H9 (cell line): ENCODE results near the gene ABCA6. TPM values are rescaled to one million over a fixed set of nuclear protein-coding genes. Genes with fewer than 3 reads are reported as not detected.

Experiments used
- DNase-seq: peaks from one replicate; pipeline ENCODE4 v3.0.0-alpha.2; 2017
- H2AFZ ChIP-seq: one replicate; pipeline ENCODE4 v1.6.1; 2013; ENCODE audit warnings: mild to moderate bottlenecking, low read length, control low read depth, moderate library complexity
- H2AK5ac ChIP-seq: 2 replicates; pipeline ENCODE4 v1.6.1; 2013; ENCODE audit warnings: low read length, control low read depth, mixed read lengths; ENCODE audit not compliant: insufficient read length
- H2BK120ac ChIP-seq: one replicate; pipeline ENCODE4 v1.6.1; 2013; ENCODE audit warnings: low read depth, mild to moderate bottlenecking, low read length, control low read depth, inconsistent platforms; ENCODE audit not compliant: poor library complexity, severe bottlenecking
- H2BK12ac ChIP-seq: 2 replicates; pipeline ENCODE4 v1.6.1; 2013; ENCODE audit warnings: low read length, control low read depth, mixed read lengths, low read depth; ENCODE audit not compliant: insufficient read length
- H2BK15ac ChIP-seq: 2 replicates; pipeline ENCODE4 v1.6.1; 2013; ENCODE audit warnings: low read depth, low read length, control low read depth
- H2BK20ac ChIP-seq: one replicate; pipeline ENCODE4 v1.6.1; 2013; ENCODE audit warnings: low read depth, mild to moderate bottlenecking, low read length, control low read depth, inconsistent platforms; ENCODE audit not compliant: poor library complexity, severe bottlenecking
- H2BK5ac ChIP-seq: 2 replicates; pipeline ENCODE4 v1.6.1; 2013; ENCODE audit warnings: low read length, control low read depth, mixed read lengths; ENCODE audit not compliant: insufficient read length
- H3K14ac ChIP-seq: 2 replicates; pipeline ENCODE4 v1.6.1; 2013; ENCODE audit warnings: low read length, control low read depth; ENCODE audit not compliant: insufficient read depth
- H3K18ac ChIP-seq: 2 replicates; pipeline ENCODE4 v1.6.1; 2013; ENCODE audit warnings: low read depth, mild to moderate bottlenecking, mixed read lengths, low read length, control low read depth; ENCODE audit not compliant: insufficient read length
- H3K23ac ChIP-seq: 2 replicates; pipeline ENCODE4 v1.6.1; 2013; ENCODE audit warnings: low read length, control low read depth, mixed read lengths, low read depth; ENCODE audit not compliant: insufficient read length
- H3K23me2 ChIP-seq: 2 replicates; pipeline ENCODE4 v1.6.1; 2013; ENCODE audit warnings: low read depth, mild to moderate bottlenecking, mixed read lengths, low read length, control low read depth; ENCODE audit not compliant: insufficient read length, poor library complexity, severe bottlenecking
- H3K27ac ChIP-seq: 2 replicates; pipeline ENCODE4 v1.5.1; 2013; ENCODE audit warnings: low read length, control low read depth, mixed read lengths, low read depth; ENCODE audit not compliant: insufficient read length
- H3K27me3 ChIP-seq: 2 replicates; pipeline ENCODE4 v1.6.1; 2013; ENCODE audit warnings: low read length, control low read depth, inconsistent platforms; ENCODE audit not compliant: insufficient read depth
- H3K4ac ChIP-seq: 2 replicates; pipeline ENCODE4 v1.6.1; 2013; ENCODE audit warnings: low read depth, mild to moderate bottlenecking, control low read depth, inconsistent platforms, low read length, moderate library complexity
- H3K4me1 ChIP-seq: 2 replicates; pipeline ENCODE4 v1.6.1; 2013; ENCODE audit warnings: low read length, control low read depth, inconsistent platforms; ENCODE audit not compliant: insufficient read depth
- H3K4me2 ChIP-seq: 2 replicates; pipeline ENCODE4 v1.6.1; 2013; ENCODE audit warnings: low read length, control low read depth, mixed read lengths; ENCODE audit not compliant: insufficient read length, insufficient read depth
- H3K56ac ChIP-seq: 2 replicates; pipeline ENCODE4 v1.6.1; 2013; ENCODE audit warnings: low read depth, mild to moderate bottlenecking, mixed read lengths, low read length, control low read depth; ENCODE audit not compliant: insufficient read length
- H3K79me1 ChIP-seq: 2 replicates; pipeline ENCODE4 v1.6.1; 2013; ENCODE audit warnings: low read depth, mild to moderate bottlenecking, moderate library complexity, low read length, control low read depth, inconsistent platforms; ENCODE audit not compliant: insufficient read depth, poor library complexity, severe bottlenecking
- H3K79me2 ChIP-seq: 2 replicates; pipeline ENCODE4 v1.6.1; 2013; ENCODE audit warnings: low read length, control low read depth, inconsistent platforms; ENCODE audit not compliant: insufficient read depth
- H3K9ac ChIP-seq: 2 replicates; pipeline ENCODE4 v1.6.1; 2013; ENCODE audit warnings: low read length, control low read depth, mixed read lengths; ENCODE audit not compliant: insufficient read length; ENCODE audit errors: extremely low read depth
- H3K9me3 ChIP-seq: one replicate; pipeline ENCODE4 v1.6.1; 2013; ENCODE audit warnings: low read depth, low read length, inconsistent platforms; ENCODE audit not compliant: control insufficient read depth
- H3T11ph ChIP-seq: one replicate; pipeline ENCODE4 v1.6.1; 2013; ENCODE audit warnings: mild to moderate bottlenecking, low read length, control low read depth, inconsistent platforms
- H4K20me1 ChIP-seq: one replicate; pipeline ENCODE4 v1.6.1; 2013; ENCODE audit not compliant: control insufficient read depth, insufficient read length, insufficient read depth
- H4K5ac ChIP-seq: 2 replicates; pipeline ENCODE4 v1.6.1; 2013; ENCODE audit warnings: low read depth, mild to moderate bottlenecking, mixed read lengths, low read length, control low read depth; ENCODE audit not compliant: insufficient read length
- H4K8ac ChIP-seq: replicated peaks from 2 replicates; pipeline ENCODE4 v1.6.1; 2013; ENCODE audit warnings: low read length, control low read depth, mixed read lengths, low read depth; ENCODE audit not compliant: insufficient read length
- H4K91ac ChIP-seq: 2 replicates; pipeline ENCODE4 v1.6.1; 2013; ENCODE audit warnings: low read depth, mild to moderate bottlenecking, moderate library complexity, mixed read lengths, low read length, control low read depth; ENCODE audit not compliant: insufficient read length
- H3K27ac Mint-ChIP-seq, 3 experiments: 2 replicates in 2 of 3; 3 replicates in 1 of 3; pipeline ENCODE4 v1.8.0; 2020 to 2021; ENCODE audit warnings: mixed read lengths in 3 of 3, mild to moderate bottlenecking in 1 of 3, moderate library complexity in 1 of 3
- H3K27me3 Mint-ChIP-seq: 2 replicates; pipeline ENCODE4 v1.8.0; 2021; ENCODE audit warnings: low read depth, mild to moderate bottlenecking, moderate library complexity, mixed read lengths
- H3K36me3 Mint-ChIP-seq, 3 experiments: 2 replicates in 2 of 3; 3 replicates in 1 of 3; pipeline ENCODE4 v1.8.0; 2020 to 2021; ENCODE audit warnings: low read depth in 3 of 3, mixed read lengths in 3 of 3; ENCODE audit not compliant: insufficient read depth in 1 of 3
- H3K4me1 Mint-ChIP-seq, 2 experiments: 2 replicates each; pipeline ENCODE4 v1.8.0; 2020; ENCODE audit warnings: mixed read lengths in 2 of 2
- H3K4me3 Mint-ChIP-seq, 2 experiments: 2 replicates in 1 of 2; 3 replicates in 1 of 2; pipeline ENCODE4 v1.8.0; 2020 to 2021; ENCODE audit warnings: mild to moderate bottlenecking in 2 of 2, mixed read lengths in 2 of 2, moderate library complexity in 1 of 2
- H3K9me3 Mint-ChIP-seq, 2 experiments: 2 replicates in 1 of 2; 3 replicates in 1 of 2; pipeline ENCODE4 v1.8.0; 2020; ENCODE audit warnings: mild to moderate bottlenecking in 2 of 2, mixed read lengths in 2 of 2, moderate library complexity in 1 of 2
- CTCF ChIP-seq: fragments of 200-600 bp; sonication (generic); conservative IDR thresholded peaks from 3 replicates; pipeline ENCODE4 v1.8.0; 2021; ENCODE audit warnings: antibody characterized with exemption, mild to moderate bottlenecking
- WGBS: extraction: QIAGEN DNeasy Blood & Tissue Kit; methylation state at CpG from one replicate; pipeline ENCODE4 v1.1.7; 2013; ENCODE audit warnings: missing lambda C conversion rate, low lambda C conversion rate, mixed read lengths; ENCODE audit not compliant: insufficient read length; ENCODE audit errors: extremely low coverage; 5-methylcytosine and 5-hydroxymethylcytosine counted together
- total RNA-seq: library from RNA; stranded (reverse); gene quantifications from 2 replicates; pipeline ENCODE4 v1.2.1, GENCODE V29; 2021

The ABCA6 gene
- total RNA-seq, 1 experiment from 2014 or later = not detected

GRCh38 chr17:69084911-69085310, 56.8 kb downstream of the ABCA6 start:
- H3K14ac ChIP-seq = no peak overlapping the region

More at GRCh38 chr17:69084911-69085310, 56.8 kb downstream of the ABCA6 start:
- H2AFZ ChIP-seq = no peak overlapping the region
- no peak overlapping the region for H4K5ac ChIP-seq
- H2BK120ac ChIP-seq = no peak overlapping the region
- no peak overlapping the region for H3K4me2 ChIP-seq
- H2BK20ac ChIP-seq = no peak overlapping the region
- no peak overlapping the region for H4K91ac ChIP-seq
- H2BK15ac ChIP-seq = no peak overlapping the region
- H3K79me2 ChIP-seq = no peaks in the 10 kb centered on the region
- H3K18ac ChIP-seq = no peak overlapping the region
- no CpG with 5 or more reads among the region's 13 CpGs for WGBS
- H3T11ph ChIP-seq = no peak overlapping the region
- no peaks in the 10 kb centered on the region for H3K4me1 ChIP-seq
- no peak overlapping the region for H4K8ac ChIP-seq
- H3K23me2 ChIP-seq = no peaks in the 10 kb centered on the region
- no peak overlapping the region for H3K9ac ChIP-seq
- no peak overlapping the region for H3K23ac ChIP-seq
- H2AK5ac ChIP-seq = no peak overlapping the region
- no peak overlapping the region for H3K27ac ChIP-seq
- Mint-ChIP-seq H3K4me1 (0 out of 4 replicates have a peak, but pooled peaks cover 0 to 2% of the 10 kb centered on the region in 2 experiments), H3K27me3 (peaks cover 2% of the 10 kb centered on the region), H3K27ac (no peak overlapping the region), H3K36me3 (peaks cover 0 to 10% (median 2%) of the 10 kb centered on the region in 3 experiments; a peak in 3 of 7 replicates), H3K9me3 (peaks cover 0 to 10% of the 10 kb centered on the region in 2 experiments; a peak in 4 of 5 replicates), H3K4me3 (no peak overlapping the region)
- no peak overlapping the region for H2BK5ac ChIP-seq
- H4K20me1 ChIP-seq = no peaks in the 10 kb centered on the region
- no peak overlapping the region for H3K56ac ChIP-seq
- peak; percentile 78 for TF ChIP-seq CTCF
- DNase-seq = peak; percentile 92
- no peak overlapping the region for H2BK12ac ChIP-seq
- no peaks in the 10 kb centered on the region for H3K27me3 ChIP-seq
- no peaks in the 10 kb centered on the region for H3K79me1 ChIP-seq
- no peak overlapping the region for H3K4ac ChIP-seq
- no peaks in the 10 kb centered on the region for H3K9me3 ChIP-seq
